B cell (primary cell): ENCODE data around the gene ERCC2. TPM values are rescaled to one million over a fixed set of nuclear protein-coding genes. Genes with fewer than 3 reads are reported as not detected.

Experiments
- ATAC-seq: fragments of 200-7000 bp; cut with Tn5 transposase; one replicate; pipeline ENCODE4 v1.10.0; 2021; ENCODE audit warnings: low read depth, mild to moderate bottlenecking, moderate number of reproducible peaks, moderate library complexity
- CTCF ChIA-PET: fragments of 350-600 bp; sonication (Branson Sonifier 250); formaldehyde crosslinking; loops from one replicate; lab custom pipeline; 2021; ENCODE audit warnings: antibody characterized with exemption, inconsistent platforms; lab: Charles Lee
- POLR2A ChIA-PET: fragments of 350-600 bp; sonication (Branson Sonifier 250); formaldehyde crosslinking; loops from one replicate; lab custom pipeline; 2021; ENCODE audit warnings: antibody characterized with exemption; lab: Charles Lee
- DNase-seq: peaks from one replicate; pipeline ENCODE4 v3.0.0; 2013
- H2AFZ ChIP-seq: 2 replicates; pipeline ENCODE4 v1.6.1; 2012; ENCODE audit warnings: mild to moderate bottlenecking, low read depth, low read length; ENCODE audit not compliant: insufficient read depth, poor library complexity, severe bottlenecking
- H3K27ac ChIP-seq, 2 donors: 1 replicate in 1 of 2; 2 replicates in 1 of 2; pipeline ENCODE4 v1.5.1; 2012 to 2013; ENCODE audit warnings: low read length in 2 of 2, mild to moderate bottlenecking in 2 of 2, moderate library complexity in 1 of 2
- H3K27me3 ChIP-seq, 4 experiments: fragments of 200-600 bp in 1 of 4; sonication (generic) in 1 of 4; replicated peaks in 1 of 4; 1 replicate in 2 of 4; 2 replicates in 2 of 4; pipeline versions ENCODE4 v1.6.1 to v1.7.0; 2013 to 2016; ENCODE audit warnings: low read length in 3 of 4, mild to moderate bottlenecking in 2 of 4, mixed read lengths in 1 of 4, moderate library complexity in 1 of 4; ENCODE audit not compliant: insufficient read depth in 4 of 4, control insufficient read depth in 3 of 4; ENCODE audit errors: control extremely low read depth in 1 of 4
- H3K36me3 ChIP-seq, 2 experiments: replicated peaks in 1 of 2; 1 replicate in 1 of 2; 2 replicates in 1 of 2; pipeline versions ENCODE4 v1.6.1 to v1.7.1; 2013; ENCODE audit warnings: low read length in 1 of 2; ENCODE audit not compliant: insufficient read depth in 2 of 2, control insufficient read depth in 1 of 2; ENCODE audit errors: control extremely low read depth in 1 of 2, extremely low read depth in 1 of 2
- H3K4me1 ChIP-seq, 2 donors: fragments of 200-600 bp in 1 of 2; sonication (generic) in 1 of 2; 1 replicate in 1 of 2; 2 replicates in 1 of 2; pipeline versions ENCODE4 v1.5.1 to v1.6.1; 2013 to 2017; ENCODE audit warnings: low read length in 2 of 2; ENCODE audit not compliant: control insufficient read depth in 2 of 2, insufficient read depth in 2 of 2
- H3K4me2 ChIP-seq: replicated peaks from 2 replicates; pipeline ENCODE3; 2012; ENCODE audit warnings: mild to moderate bottlenecking, low read depth, low read length; ENCODE audit not compliant: poor library complexity, severe bottlenecking
- H3K4me3 ChIP-seq, 5 experiments: fragments of 200-600 bp in 1 of 5; sonication (generic) in 1 of 5; 1 replicate in 3 of 5; 2 replicates in 2 of 5; pipeline versions ENCODE4 v1.5.1 to v1.7.0; 2011 to 2016; ENCODE audit warnings: low read length in 4 of 5, mild to moderate bottlenecking in 4 of 5, low read depth in 2 of 5, control low read depth in 1 of 5, moderate library complexity in 1 of 5; ENCODE audit not compliant: insufficient read depth in 1 of 5; ENCODE audit errors: control extremely low read depth in 1 of 5, extremely low read depth in 1 of 5
- H3K79me2 ChIP-seq: fragments of 200-600 bp; sonication (generic); one replicate; pipeline ENCODE4 v1.6.0; 2016; ENCODE audit warnings: low read length; ENCODE audit not compliant: control insufficient read depth, insufficient read depth
- H3K9ac ChIP-seq: fragments of 200-600 bp; sonication (generic); 2 replicates; pipeline ENCODE4 v1.6.1; 2017; ENCODE audit warnings: mild to moderate bottlenecking, low read length, moderate library complexity
- H3K9me3 ChIP-seq, 3 donors: one replicate each; pipeline versions ENCODE4 v1.6.1 to v1.7.1; 2013; ENCODE audit warnings: low read length in 2 of 3; ENCODE audit not compliant: control insufficient read depth in 2 of 3, insufficient read depth in 1 of 3; ENCODE audit errors: control extremely low read depth in 1 of 3
- H4K20me1 ChIP-seq: 2 replicates; pipeline ENCODE4 v1.6.0; 2012; ENCODE audit warnings: mild to moderate bottlenecking, low read length; ENCODE audit not compliant: insufficient read depth, control insufficient read depth, poor library complexity, severe bottlenecking
- H3K27ac Mint-ChIP-seq: one replicate; pipeline ENCODE4 v1.8.0; 2021; ENCODE audit warnings: mixed read lengths
- H3K27me3 Mint-ChIP-seq: one replicate; pipeline ENCODE4 v1.8.0; 2021; ENCODE audit warnings: mixed read lengths
- H3K4me1 Mint-ChIP-seq: one replicate; pipeline ENCODE4 v1.8.0; 2021; ENCODE audit warnings: mixed read lengths
- H3K4me3 Mint-ChIP-seq: one replicate; pipeline ENCODE4 v1.8.0; 2021; ENCODE audit warnings: mixed read lengths
- H3K9me3 Mint-ChIP-seq: one replicate; pipeline ENCODE4 v1.8.0; 2022; ENCODE audit warnings: mixed read lengths; ENCODE audit not compliant: insufficient read depth
- CTCF ChIP-seq: fragments of 200-600 bp; IDR thresholded peaks from one replicate; pipeline ENCODE4 v1.8.0; 2022; ENCODE audit warnings: antibody characterized with exemption, mild to moderate bottlenecking
- EZH2 ChIP-seq: IDR thresholded peaks from 2 replicates; pipeline ENCODE4 v1.6.1; 2012; ENCODE audit warnings: borderline replicate concordance, low read depth, mild to moderate bottlenecking, moderate library complexity, low read length; ENCODE audit not compliant: insufficient read depth, poor library complexity, severe bottlenecking
- WGBS: methylation state at CpG from one replicate; pipeline ENCODE4 v1.1.5; 2013; ENCODE audit warnings: missing lambda C conversion rate; ENCODE audit not compliant: insufficient coverage; 5-methylcytosine and 5-hydroxymethylcytosine counted together
- intact Hi-C: fragments of 100-400 bp; cut with micrococcal nuclease; formaldehyde crosslinking; loops from one replicate; pipeline ENCODE4 v1.10.0; 2022
- polyA plus RNA-seq: library from polyadenylated mRNA; depleted of rRNA; stranded (reverse); fragments of >200 nt; gene quantifications from 2 replicates; pipeline ENCODE4 v1.2.3, GENCODE V29; 2012
- total RNA-seq, 2 donors: library from RNA; stranded (reverse); fragments of 120-200 nt in 1 of 2; gene quantifications; 1 replicate in 1 of 2; 2 replicates in 1 of 2; pipeline versions ENCODE4 v1.2.3 to v1.2.4, GENCODE V29; 2013 to 2022

Gene ERCC2
- total and polyA plus RNA-seq, 2 donors (not counting 1 experiment from before 2014, with no cell fraction given), result 20.8 to 26.5 TPM

- H3K27ac Mint-ChIP-seq, result no peak overlapping the region
Observed at GRCh38 chr19:45331411-45331810, 39.0 kb downstream of the ERCC2 start.

More at GRCh38 chr19:45331411-45331810, 39.0 kb downstream of the ERCC2 start:
- no peaks in the 10 kb centered on the region for H3K4me1 ChIP-seq
- no peaks in the 10 kb centered on the region for H3K27me3 ChIP-seq
- DNase-seq (no peak), ATAC-seq (no peak)
- H3K4me1 Mint-ChIP-seq, result peaks cover under 1% of the 10 kb centered on the region
- no peaks in the 10 kb centered on the region for H4K20me1 ChIP-seq
- H3K4me3 Mint-ChIP-seq, result no peak overlapping the region
- H3K79me2 ChIP-seq, result no peaks in the 10 kb centered on the region
- H3K9me3 ChIP-seq, result no peaks in the 10 kb centered on the region
- CTCF ChIA-PET, result no interaction called here
- no peak overlapping the region for H3K27ac ChIP-seq
- no peak overlapping the region for H3K4me2 ChIP-seq
- no peak overlapping the region for H3K4me3 ChIP-seq
- TF ChIP-seq CTCF (no peak), EZH2 (no peak)
- POLR2A ChIA-PET, result no interaction called here
- H3K9me3 Mint-ChIP-seq, result no peaks in the 10 kb centered on the region
- no peak overlapping the region for H2AFZ ChIP-seq
- no peaks in the 10 kb centered on the region for H3K36me3 ChIP-seq
- peaks cover 11% of the 10 kb centered on the region for H3K27me3 Mint-ChIP-seq
- 94% methylated on average over 6 of the region's 7 CpGs for WGBS
- H3K9ac ChIP-seq, result no peak overlapping the region
- intact Hi-C loops, result loop anchor here (10.0 kb wide), 1 partner anchor 547 kb away; no protein-coding TSS in a partner anchor
